HPDE6-E6E7 (cell line): ENCODE data around the gene TXNDC11.
"Not testable (repeated sequence)": the region's sequence is repeated elsewhere in the genome, so short reads cannot be mapped to it uniquely, and the experiment has no call there.

Source experiments
- DNase-seq: peaks from one replicate; pipeline ENCODE4 v3.0.0; 2011; ENCODE audit warnings: missing footprints; ENCODE audit errors: extremely low spot score

Gene TXNDC11

GRCh38 chr16:11742536-11743307, at the start of gene TXNDC11:
Gene TXNDC11 (minus strand): TSS chr16:11742857. CDS start chr16:11742730, 127 bp downstream.
- peak; percentile 96 for DNase-seq

- DNase-seq: no peak
Measured at GRCh38 chr16:11791144-11791828, 48.6 kb upstream of the TXNDC11 start.

GRCh38 chr16:11788914-11789313, 46.3 kb upstream of the TXNDC11 start:
- no peak for DNase-seq

GRCh38 chr16:11784980-11785599, 42.4 kb upstream of the TXNDC11 start:
- not testable (repeated sequence) for DNase-seq

- not testable (repeated sequence) for DNase-seq
Measured at GRCh38 chr16:11784381-11784780, 41.7 kb upstream of the TXNDC11 start.

GRCh38 chr16:11784038-11784369, 41.3 kb upstream of the TXNDC11 start:
- no peak for DNase-seq

GRCh38 chr16:11783319-11784037, 40.8 kb upstream of the TXNDC11 start:
- DNase-seq: no peak

- peak; percentile 63 for DNase-seq
Measured at GRCh38 chr16:11781773-11782172, 39.1 kb upstream of the TXNDC11 start.

GRCh38 chr16:11780991-11781680, 38.5 kb upstream of the TXNDC11 start:
- no peak for DNase-seq

GRCh38 chr16:11779074-11779473, 36.4 kb upstream of the TXNDC11 start:
- no peak for DNase-seq

- DNase-seq: no peak
Measured at GRCh38 chr16:11774065-11774626, 31.5 kb upstream of the TXNDC11 start.

- DNase-seq: no peak
Measured at GRCh38 chr16:11768849-11769248, 26.2 kb upstream of the TXNDC11 start.

GRCh38 chr16:11762431-11762830, 19.8 kb upstream of the TXNDC11 start:
- no peak for DNase-seq

- DNase-seq: no peak
Measured at GRCh38 chr16:11759997-11760396, 17.3 kb upstream of the TXNDC11 start.

- DNase-seq: no peak
Measured at GRCh38 chr16:11759163-11759834, 16.6 kb upstream of the TXNDC11 start.

- no peak for DNase-seq
Measured at GRCh38 chr16:11757671-11758545, 15.3 kb upstream of the TXNDC11 start.

GRCh38 chr16:11756248-11756647, 13.6 kb upstream of the TXNDC11 start:
- no peak for DNase-seq

GRCh38 chr16:11755022-11755760, 12.5 kb upstream of the TXNDC11 start:
- DNase-seq: no peak

GRCh38 chr16:11752856-11753255, 10.2 kb upstream of the TXNDC11 start:
- no peak for DNase-seq
